Measurements from ENCODE around the gene CEP164.

- TF ChIP-seq PAX5 (IDR thresholded peaks at IDR 0.05; ENCODE audit: insufficient read depth, low read length, severe bottlenecking) (no peak), POLR2A (IDR thresholded peaks at IDR 0.05; ENCODE audit: low read depth, low read length) (no peak)
Observed at GRCh38 chr11:117281869-117282268, 45.8 kb upstream of the CEP164 start.

Data from GM12891 (cell line).